GM18498 (cell line): ENCODE data around the gene CAPRIN1.

Experiments
- ATAC-seq: cut with Tn5 transposase; IDR thresholded peaks from one replicate; pipeline ENCODE4 v1.9.1; 2021; ENCODE audit warnings: mild to moderate bottlenecking, moderate library complexity; ENCODE audit not compliant: unreplicated experiment

The CAPRIN1 gene, protein sequence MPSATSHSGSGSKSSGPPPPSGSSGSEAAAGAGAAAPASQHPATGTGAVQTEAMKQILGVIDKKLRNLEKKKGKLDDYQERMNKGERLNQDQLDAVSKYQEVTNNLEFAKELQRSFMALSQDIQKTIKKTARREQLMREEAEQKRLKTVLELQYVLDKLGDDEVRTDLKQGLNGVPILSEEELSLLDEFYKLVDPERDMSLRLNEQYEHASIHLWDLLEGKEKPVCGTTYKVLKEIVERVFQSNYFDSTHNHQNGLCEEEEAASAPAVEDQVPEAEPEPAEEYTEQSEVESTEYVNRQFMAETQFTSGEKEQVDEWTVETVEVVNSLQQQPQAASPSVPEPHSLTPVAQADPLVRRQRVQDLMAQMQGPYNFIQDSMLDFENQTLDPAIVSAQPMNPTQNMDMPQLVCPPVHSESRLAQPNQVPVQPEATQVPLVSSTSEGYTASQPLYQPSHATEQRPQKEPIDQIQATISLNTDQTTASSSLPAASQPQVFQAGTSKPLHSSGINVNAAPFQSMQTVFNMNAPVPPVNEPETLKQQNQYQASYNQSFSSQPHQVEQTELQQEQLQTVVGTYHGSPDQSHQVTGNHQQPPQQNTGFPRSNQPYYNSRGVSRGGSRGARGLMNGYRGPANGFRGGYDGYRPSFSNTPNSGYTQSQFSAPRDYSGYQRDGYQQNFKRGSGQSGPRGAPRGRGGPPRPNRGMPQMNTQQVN

DNA sequence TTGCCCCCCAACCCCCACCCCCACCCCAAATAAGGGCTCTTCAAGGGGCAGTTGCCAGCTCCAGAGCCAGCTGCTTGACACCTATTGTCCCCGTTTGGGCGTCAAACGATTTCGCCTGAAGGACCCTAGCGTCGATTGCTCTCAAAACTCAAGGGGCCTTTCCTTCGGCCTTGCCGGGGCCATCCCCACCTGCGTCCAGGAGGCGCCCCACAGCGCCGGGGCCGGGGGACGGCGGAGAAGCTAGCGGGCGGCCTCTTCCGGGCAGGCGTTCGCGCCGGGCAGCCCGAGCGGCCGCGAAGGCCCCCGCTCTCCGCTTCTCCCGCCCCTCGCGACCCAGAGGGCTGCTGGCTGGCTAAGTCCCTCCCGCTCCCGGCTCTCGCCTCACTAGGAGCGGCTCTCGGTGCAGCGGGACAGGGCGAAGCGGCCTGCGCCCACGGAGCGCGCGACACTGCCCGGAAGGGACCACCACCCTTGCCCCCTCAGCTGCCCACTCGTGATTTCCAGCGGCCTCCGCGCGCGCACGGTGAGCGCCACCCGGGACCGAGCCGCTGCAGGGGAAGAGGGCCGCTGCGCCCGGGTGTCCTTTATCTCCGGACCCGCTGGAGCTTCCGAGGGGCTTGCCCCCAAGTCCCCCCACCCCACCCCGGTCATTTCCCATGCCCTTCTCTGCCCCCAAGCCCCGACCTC is at the start of gene CAPRIN1:
CAPRIN1 (plus strand) TSS at position 383 of the 687 bp plus-strand sequence. CDS start 690 bp downstream, outside the sequence.
- ATAC-seq: peak; percentile 68

DNA sequence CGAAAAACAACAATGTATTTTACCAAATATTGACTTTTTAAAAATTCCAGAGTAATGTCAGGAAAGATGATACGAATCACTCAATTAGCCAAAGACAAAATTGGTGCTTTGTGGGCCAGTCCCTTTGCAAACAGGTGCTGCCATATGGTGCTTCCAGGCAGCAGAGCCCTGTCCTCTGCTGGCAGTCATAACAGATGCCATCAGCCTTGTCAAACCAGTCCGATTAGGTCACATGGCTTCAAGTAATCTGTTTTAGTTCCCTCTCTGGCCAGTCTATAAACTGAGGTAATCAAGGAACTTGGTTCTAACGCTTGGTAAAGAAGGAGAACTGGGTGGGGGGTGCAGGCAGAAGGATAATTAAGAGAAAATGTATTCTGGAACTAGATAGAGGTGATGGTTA is 49.1 kb upstream of the CAPRIN1 start:
- ATAC-seq: no peak

GRCh38 chr11:34004236-34004635 is 47.3 kb upstream of the CAPRIN1 start:
- ATAC-seq: no peak

- no peak for ATAC-seq
These were observed 44.7 kb upstream of the CAPRIN1 start for GRCh38 chr11:34006876-34007275.

DNA sequence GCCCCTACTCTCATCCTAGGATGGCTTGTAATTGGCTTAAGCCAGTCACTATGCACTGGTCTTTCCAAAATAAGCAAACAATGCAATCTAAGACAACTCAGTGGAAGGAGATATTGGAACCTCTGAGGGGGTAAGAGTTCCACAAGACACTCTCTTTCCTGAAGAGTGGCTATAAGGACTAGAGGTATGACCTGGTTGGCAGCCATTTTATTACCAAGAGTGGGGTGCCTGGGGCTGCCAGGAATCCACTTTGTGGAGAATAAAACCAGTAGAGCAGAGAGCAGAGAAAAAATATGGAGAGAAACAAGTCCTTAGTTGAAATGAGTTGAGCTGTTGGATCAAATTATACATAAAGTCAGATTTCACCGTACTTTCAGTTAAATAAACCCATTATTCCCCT is 38.8 kb upstream of the CAPRIN1 start:
- no peak for ATAC-seq

GRCh38 chr11:34013898-34014571 is 37.5 kb upstream of the CAPRIN1 start:
- no peak for ATAC-seq

DNA sequence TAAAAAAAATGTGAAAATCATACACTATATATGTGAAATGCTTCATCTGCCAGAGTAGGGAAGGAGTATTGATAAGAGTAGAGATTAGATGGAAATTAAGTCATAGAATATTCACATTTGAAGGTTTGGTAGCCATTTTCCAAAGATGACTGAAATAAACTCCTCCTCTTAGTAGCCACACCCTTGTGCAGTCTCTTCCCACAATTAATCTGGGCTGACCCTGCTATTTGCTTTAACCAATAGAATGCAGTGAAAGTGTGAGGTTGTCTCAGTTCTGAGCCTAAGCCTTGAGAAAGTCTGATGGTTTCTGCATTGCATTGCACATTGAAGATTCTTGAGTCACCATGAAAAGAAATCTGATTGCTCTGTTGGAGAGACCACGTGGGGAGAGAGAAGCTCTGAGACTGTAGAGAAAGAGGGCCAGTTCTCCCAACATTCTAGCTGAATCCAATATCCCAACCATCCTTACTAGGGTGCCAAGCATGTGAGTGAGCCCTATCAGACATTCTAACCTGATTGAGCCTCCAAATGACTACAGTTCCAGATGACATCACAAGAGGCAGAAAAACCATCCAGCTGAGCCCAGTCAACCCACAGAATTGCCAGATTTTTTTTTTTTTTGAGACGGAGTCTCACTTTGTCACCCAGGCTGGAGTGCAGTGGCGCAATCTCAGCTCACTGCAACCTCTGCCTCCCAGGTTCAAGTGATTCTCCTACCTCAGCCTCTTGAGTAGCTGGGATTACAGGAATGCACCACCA is 29.4 kb upstream of the CAPRIN1 start:
- ATAC-seq: no peak

- ATAC-seq: no peak
These were observed 25.1 kb upstream of the CAPRIN1 start for GRCh38 chr11:34026432-34026831.

DNA sequence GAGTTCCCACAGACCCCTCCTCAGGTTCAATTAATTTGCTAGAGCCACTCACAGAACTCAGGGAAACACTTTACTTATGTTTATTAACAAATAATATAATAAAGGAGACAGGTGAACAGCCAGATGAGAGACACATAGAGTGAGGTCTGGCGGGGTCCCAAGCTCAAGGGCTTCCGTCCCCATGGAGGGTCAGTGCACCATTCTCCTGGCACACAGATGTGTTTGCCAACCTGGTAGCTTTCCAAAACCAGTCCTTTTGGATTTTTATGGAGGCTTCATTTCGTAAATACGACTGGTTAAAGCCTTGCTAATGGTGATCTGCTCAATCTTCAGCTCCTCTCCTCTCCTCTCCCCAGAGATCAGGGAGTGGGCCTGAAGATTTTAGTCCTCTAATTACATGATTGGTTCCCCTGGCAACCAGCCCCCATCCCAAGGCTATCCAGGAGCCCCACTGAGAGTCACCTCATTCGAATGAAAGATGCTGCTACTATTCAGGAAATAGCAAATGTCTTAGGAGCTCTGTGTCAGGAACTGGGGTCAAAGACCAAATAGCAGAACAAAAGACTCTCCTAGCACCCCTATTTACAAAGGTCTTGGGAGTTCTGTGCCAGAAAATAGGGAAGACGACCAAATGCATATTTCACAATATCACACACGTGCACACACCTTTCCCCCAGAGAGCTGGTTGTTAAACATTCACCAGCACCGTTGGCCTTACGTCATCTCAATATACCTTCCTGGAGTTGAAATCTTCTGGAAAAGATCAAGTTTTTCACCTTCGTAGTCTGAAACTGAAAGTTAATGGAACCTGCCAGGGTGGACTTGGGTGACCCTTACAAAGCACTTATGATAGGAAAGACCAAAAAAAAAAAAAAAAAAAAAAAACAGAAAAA is 23.8 kb upstream of the CAPRIN1 start:
- ATAC-seq: no peak

DNA sequence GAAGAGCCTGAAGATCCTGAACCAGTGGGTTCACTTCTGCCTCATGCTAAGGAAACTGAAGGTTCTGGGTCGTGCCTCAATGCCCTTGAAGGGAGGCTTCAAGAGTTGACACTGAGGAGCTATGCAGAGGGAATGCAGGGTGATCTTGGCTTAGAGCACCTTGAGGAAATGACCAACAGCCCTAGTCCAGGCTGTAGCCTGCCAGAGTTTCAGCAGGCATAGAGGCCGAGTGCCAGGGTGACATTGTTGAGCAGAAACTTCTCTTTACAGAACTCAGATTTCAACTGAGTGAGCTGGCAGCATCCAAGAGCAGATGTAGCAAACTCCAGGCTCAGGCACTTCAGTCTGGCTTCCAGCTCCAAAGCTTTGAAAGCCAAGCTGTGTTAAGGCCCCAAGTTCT is 23.1 kb upstream of the CAPRIN1 start:
- ATAC-seq: no peak

GRCh38 chr11:34029176-34029575 is 22.4 kb upstream of the CAPRIN1 start:
- ATAC-seq: no peak

- ATAC-seq: no peak
These were observed 21.1 kb upstream of the CAPRIN1 start for GRCh38 chr11:34030382-34030781.

DNA sequence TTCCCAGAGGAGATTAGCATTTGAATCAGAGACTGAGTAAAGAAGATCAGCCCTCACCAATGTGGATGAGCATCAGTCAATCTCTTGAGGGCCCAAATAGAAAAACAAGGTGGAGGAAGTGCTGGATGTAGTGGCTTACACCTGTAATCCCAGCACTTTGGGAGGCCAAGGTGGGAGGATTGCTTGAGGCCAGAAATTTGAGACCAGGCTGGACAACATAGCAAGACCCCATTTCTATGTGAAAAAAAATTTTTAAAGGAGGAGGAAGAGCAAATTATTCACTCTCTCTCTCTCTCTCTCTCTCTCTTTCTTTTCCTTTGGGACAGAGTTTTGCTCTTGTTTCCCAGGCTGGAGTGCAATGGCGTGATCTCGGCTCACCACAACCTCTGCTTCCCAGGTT is 18.1 kb upstream of the CAPRIN1 start:
- no peak for ATAC-seq

DNA sequence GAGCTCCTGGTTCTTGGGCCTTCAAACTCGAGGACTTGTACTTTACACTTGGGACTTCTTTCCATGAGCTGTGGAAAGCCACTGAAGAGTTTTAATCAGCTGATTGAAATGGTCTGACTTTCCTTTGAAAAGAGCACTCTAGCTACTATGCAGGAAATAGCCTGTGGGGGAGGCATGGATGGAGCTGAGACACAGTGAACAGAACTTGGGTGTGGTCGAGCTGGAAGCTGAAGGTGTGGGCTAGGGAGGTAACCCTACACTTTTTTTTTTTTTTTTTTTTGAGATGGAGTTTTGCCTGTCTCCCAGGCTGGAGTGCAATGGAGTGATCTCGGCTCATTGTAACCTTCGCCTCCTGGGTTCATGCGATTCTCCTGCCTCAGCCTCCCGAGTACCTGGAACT is 17.5 kb upstream of the CAPRIN1 start:
- ATAC-seq: no peak

- ATAC-seq: no peak
These were observed 15.1 kb upstream of the CAPRIN1 start for GRCh38 chr11:34036456-34036855.

DNA sequence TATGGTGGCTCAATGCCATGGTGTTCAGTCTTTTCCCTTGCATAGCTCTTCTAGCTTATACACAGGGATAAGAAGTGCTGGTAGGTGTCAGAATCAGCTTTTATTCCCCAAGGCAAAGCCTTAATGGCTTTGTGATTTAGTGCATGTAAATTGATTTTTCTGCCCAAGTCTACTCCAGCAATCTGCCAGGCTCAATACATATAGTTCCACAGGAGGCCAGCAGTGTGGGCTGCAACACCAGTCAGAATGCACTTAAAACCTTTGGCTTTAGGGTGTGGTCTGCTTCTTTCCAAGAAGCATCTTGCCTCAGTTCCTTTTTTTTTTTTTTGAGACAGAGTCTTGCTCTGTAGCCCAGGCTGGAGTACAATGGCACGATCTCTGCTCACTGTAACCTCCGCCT is 14.5 kb upstream of the CAPRIN1 start:
- ATAC-seq: no peak

DNA sequence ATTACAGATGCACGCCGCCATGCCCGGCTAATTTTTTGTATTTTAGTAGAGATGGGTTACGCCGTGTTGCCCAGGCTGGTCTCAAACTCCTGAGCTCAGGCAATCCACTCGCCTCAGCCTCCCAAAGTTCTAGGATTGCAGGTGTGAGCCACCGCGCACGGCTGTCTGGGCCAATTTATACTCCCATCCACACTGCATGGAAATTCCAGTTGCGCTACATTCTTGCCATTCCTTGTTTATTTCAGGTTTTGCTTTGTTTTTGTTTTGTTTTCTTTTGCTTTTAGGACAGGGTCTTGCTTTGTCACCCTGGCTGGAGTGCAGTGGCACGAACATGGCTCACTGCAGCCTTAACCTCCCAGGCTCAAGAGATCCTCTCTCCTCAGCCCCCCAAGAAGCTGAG is 11.0 kb upstream of the CAPRIN1 start:
- ATAC-seq: no peak

DNA sequence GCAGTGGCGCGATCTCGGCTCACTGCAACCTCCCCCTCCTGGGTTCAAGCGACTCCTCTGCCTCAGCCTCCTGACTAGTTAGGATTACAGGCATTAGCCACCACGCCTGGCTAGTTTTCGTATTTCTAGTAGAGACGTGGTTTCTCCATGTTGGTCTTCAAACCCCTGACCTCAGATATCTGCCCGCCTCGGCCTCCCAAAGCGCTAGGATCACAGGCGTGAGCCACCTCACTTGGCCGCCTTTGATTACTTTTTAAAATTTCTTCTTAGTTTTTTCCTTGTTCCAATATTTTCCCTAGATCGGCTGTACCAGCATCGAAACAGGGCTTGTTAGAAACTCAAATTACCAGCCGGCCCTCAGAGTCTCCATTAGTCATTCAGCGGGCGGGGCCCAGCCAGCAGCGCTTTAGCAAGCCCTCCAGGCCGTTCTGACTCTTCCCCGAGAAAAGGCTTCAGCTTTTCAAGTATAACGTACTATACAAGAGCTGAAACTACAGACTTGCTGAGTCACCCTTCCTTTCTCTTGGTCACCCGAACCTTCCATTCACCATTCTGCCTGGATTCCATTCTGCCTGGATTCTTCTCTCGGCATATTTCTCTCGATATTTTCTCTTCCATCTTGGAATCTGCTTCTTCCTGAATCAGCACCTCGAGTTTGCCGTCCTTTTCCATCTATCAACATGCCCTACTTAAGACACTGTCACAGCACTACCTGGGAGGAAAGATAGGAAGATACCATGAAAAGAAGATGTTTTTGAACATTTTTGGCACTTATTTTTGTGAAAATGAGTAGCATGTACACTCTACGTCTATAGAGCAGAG is 6.7 kb upstream of the CAPRIN1 start:
- ATAC-seq: no peak

DNA sequence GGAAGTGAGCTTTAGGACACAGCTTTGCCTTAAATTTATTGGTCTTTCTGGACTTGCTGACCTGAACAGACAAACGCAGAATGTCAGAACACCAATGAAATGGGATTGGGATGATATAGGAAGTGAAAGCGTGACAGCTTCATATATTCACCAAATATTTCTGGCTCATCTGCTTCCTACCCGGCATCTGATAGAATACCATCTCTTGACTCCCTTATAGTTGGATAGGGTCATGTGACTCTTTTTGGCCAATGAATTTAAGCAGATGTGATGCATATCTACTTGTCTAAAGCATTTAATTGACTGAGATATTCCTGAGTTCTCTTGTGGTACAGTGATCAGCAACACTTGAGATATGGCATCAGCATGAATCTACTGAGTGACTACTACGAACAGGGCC is 2.5 kb upstream of the CAPRIN1 start:
- no peak for ATAC-seq
